GM19351 (cell line): ENCODE measurements around the gene BLTP3A.

ENCODE experiments used
- ATAC-seq: cut with Tn5 transposase; IDR thresholded peaks from one replicate; pipeline ENCODE4 v1.9.1; 2021; ENCODE audit warnings: mild to moderate bottlenecking, moderate library complexity; ENCODE audit not compliant: unreplicated experiment

The BLTP3A gene

DNA sequence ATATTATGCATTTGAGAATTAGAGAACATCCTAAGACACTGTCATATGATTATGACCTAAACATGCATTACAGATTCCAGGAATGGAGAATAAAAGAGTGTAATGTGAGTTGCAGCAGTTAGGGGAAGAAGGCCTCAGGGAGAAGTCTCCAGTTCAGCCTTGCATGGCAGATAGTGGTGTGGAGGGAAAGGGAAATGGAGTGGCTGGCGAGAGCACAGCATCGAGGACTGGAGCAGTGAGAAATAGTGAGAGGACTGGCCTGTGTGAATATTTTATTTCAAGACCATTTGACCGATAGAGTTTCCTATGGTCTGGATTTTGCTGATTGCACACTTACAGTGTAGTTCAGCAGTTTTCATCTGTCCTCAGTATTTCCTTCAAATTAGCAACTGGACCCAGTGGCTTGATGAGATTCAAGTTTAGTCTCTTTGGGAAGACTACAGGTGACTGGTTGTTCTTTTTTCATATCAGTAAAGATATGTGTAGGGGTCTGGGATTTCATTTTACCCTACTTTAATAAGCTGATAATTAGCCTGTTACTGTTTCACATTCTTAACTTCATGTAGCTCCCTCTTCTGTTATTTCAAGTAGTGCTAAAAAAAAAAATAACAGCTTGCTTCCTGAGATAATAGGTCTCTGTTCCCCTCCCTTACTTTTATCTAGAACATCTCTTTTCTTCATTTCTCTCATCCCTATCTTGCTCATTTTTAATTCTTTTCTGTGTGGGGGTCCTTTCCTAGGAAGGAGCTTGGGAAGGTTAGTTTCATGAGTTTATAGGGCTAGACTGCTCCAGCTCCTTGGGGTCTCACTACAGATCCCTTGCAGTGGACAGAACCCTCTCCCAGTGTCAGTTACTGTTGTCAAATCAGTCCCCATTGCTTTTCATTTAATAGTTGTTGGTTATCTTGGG lies 27.9 kb downstream of the BLTP3A start:
- no peak for ATAC-seq

DNA sequence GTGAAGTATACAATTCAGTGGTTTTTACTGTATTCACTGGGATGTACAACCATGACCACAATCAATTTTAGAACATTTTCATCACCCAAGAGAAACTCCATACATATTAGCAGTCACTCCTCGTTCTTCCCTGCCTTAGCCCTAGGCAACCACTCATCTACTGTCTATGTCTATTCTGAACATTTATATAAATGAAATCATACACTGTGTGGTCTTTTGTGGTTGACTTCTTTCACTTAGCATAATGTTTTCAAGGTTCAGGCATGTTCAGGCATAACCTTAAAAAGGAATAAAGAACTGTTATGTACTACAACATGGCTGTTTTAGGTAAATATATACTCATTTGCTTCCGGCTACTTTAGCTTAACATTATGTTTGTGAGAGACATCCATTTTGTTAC lies 37.3 kb downstream of the BLTP3A start:
- no peak for ATAC-seq

- no peak for ATAC-seq
Observed at GRCh38 chr6:34832942-34833341, 41.1 kb downstream of the BLTP3A start.

GRCh38 chr6:34834789-34835518 lies 43.1 kb downstream of the BLTP3A start:
- ATAC-seq, result no peak

DNA sequence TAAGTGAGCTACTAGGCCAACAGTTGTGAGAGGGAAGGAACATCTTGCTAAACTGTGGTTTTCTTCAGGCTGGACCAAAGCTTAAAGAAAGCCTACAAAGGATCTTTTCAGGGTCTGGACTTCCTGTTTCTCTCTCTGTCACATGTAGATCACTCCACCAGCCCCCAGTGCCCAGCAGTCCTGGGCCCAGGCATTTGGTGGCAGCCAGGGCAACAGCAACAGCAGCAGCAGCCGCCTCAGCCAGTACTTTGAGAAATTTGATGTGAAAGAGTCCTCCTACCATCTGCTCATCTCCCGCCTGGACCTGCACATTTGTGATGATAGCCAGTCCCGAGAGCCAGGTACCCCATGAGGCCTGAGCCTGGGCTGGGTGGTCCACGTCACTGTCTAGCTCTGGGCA lies 44.1 kb downstream of the BLTP3A start:
- no peak for ATAC-seq

DNA sequence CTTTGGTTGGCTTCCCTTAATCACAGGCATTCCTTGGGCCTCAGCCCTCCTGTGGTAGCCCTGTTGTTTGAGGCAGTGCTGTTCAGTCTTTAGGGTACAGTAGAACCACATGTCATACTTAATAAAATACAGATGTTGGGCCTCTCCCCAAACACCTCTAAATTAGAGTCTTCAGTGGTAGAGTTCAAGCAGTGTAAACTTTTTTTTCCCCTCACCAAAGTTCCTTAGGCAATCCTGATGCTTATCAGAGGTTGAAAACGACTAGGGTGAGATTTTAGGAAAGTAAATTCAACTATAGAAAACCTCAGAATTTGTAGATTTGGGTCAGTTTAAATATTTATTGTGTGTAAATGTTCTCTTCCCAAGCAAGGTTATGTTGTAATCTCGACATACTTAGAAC lies 44.6 kb downstream of the BLTP3A start:
- ATAC-seq, result no peak

GRCh38 chr6:34837528-34837927 lies 45.6 kb downstream of the BLTP3A start:
- no peak for ATAC-seq

DNA sequence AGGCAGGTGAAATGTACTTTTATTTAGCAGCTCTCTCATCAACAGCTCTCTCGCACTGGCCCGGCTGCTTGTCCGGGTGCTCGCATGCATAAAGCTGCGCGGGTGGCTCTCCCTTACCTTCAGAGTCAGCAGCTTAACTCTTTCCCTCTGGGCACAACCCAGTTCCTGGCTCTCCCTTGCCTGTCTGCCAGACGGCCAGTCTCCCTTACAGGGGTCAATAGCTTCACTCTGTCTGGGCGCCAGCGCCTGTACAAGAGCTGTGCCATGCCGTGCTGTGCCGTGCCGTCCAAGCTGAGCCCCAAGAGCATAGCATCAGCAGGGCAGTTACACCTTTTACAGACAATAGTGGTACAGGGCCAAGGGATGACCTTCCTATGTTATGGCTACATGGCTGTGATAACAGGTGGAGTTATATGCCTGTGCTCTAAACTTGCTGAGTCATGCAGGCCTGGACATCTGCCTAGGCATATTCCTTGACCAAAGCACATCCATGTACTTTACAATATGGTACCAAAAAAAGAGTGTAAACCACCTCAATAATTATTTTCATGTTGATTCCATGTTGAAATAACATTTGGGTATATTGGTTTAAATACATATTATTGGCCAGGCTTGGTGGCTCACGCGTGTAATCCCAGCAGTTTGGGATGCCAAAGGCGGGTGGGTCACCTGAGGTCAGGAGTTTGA lies 47.9 kb downstream of the BLTP3A start:
- ATAC-seq, result no peak
